GM23338 (cell line): ENCODE results near the gene OLFML3. TPM values are rescaled to one million over a fixed set of nuclear protein-coding genes. Genes with fewer than 3 reads are reported as not detected.
A peak's percentile ranks its signal among the peaks of the same experiment; 100 is the strongest.

Experiments
- ATAC-seq: fragments of 200-7000 bp; cut with Tn5 transposase; 3 replicates; pipeline ENCODE4 v1.9.1; 2020
- DNase-seq: peaks from one replicate; pipeline ENCODE4 v3.0.0-alpha.2; 2015; ENCODE audit warnings: low spot score
- H2AFZ ChIP-seq: fragments of 200-600 bp; sonication (generic); 2 replicates; pipeline ENCODE4 v1.8.0; 2016; ENCODE audit warnings: antibody characterized with exemption, mild to moderate bottlenecking, moderate library complexity
- H3F3A ChIP-seq: fragments of 200-600 bp; sonication (generic); replicated peaks from 2 replicates; pipeline ENCODE4 v1.8.0; 2017; ENCODE audit warnings: antibody characterized with exemption, mixed run types, low read depth
- H3K27ac ChIP-seq: fragments of 200-600 bp; sonication (generic); 2 replicates; pipeline ENCODE4 v1.6.1; 2016; ENCODE audit warnings: low read depth
- H3K27me3 ChIP-seq: fragments of 200-600 bp; sonication (generic); 2 replicates; pipeline ENCODE4 v1.8.0; 2016; ENCODE audit warnings: mild to moderate bottlenecking, mixed run types, moderate library complexity; ENCODE audit not compliant: insufficient read depth
- H3K36me3 ChIP-seq: fragments of 200-600 bp; sonication (generic); 2 replicates; pipeline ENCODE4 v1.8.0; 2016; ENCODE audit warnings: mild to moderate bottlenecking; ENCODE audit not compliant: insufficient read depth
- H3K4me1 ChIP-seq: fragments of 200-600 bp; sonication (generic); 2 replicates; pipeline ENCODE4 v1.8.0; 2016; ENCODE audit warnings: mild to moderate bottlenecking, moderate library complexity; ENCODE audit not compliant: insufficient read depth
- H3K4me2 ChIP-seq: fragments of 200-600 bp; sonication (generic); 2 replicates; pipeline ENCODE4 v1.7.1; 2017; ENCODE audit warnings: mixed run types
- H3K4me3 ChIP-seq: fragments of 200-600 bp; sonication (generic); 2 replicates; pipeline ENCODE4 v1.6.1; 2016; ENCODE audit warnings: mixed run types
- H3K79me2 ChIP-seq: fragments of 200-600 bp; sonication (generic); replicated peaks from 2 replicates; pipeline ENCODE4 v1.8.0; 2017; ENCODE audit warnings: mild to moderate bottlenecking; ENCODE audit not compliant: insufficient read depth
- H3K9me2 ChIP-seq: fragments of 200-600 bp; sonication (generic); 2 replicates; pipeline ENCODE4 v1.8.0; 2017; ENCODE audit not compliant: insufficient read depth
- H4K20me1 ChIP-seq: fragments of 200-600 bp; sonication (generic); replicated peaks from 2 replicates; pipeline ENCODE4 v1.8.0; 2017; ENCODE audit warnings: mild to moderate bottlenecking; ENCODE audit not compliant: insufficient read depth
- H3K27ac Mint-ChIP-seq: 2 replicates; pipeline ENCODE4 v1.8.0; 2020; ENCODE audit warnings: inconsistent platforms, mild to moderate bottlenecking, moderate library complexity, mixed read lengths
- H3K27me3 Mint-ChIP-seq: 3 replicates; pipeline ENCODE4 v1.8.0; 2022; ENCODE audit warnings: low read depth, mild to moderate bottlenecking, moderate library complexity, mixed read lengths, inconsistent platforms; ENCODE audit not compliant: insufficient read depth, poor library complexity
- H3K36me3 Mint-ChIP-seq: 3 replicates; pipeline ENCODE4 v1.8.0; 2021; ENCODE audit warnings: low read depth, mild to moderate bottlenecking, inconsistent platforms, moderate library complexity, mixed read lengths
- H3K4me1 Mint-ChIP-seq: 3 replicates; pipeline ENCODE4 v1.8.0; 2020; ENCODE audit warnings: mild to moderate bottlenecking, inconsistent platforms, mixed read lengths
- H3K4me3 Mint-ChIP-seq: 3 replicates; pipeline ENCODE4 v1.8.0; 2021; ENCODE audit warnings: moderate library complexity, mild to moderate bottlenecking, inconsistent platforms, mixed read lengths
- H3K9me3 Mint-ChIP-seq: 3 replicates; pipeline ENCODE4 v1.8.0; 2020; ENCODE audit warnings: moderate library complexity, mild to moderate bottlenecking, inconsistent platforms, mixed read lengths
- CREB1 ChIP-seq: fragments of 250-450 bp; sonication (Bioruptor Pico); IDR thresholded peaks from 2 replicates; pipeline ENCODE4 v1.5.0; 2020; ENCODE audit warnings: low read depth, mild to moderate bottlenecking, moderate library complexity
- EZH2 ChIP-seq: fragments of 200-600 bp; sonication (generic); IDR thresholded peaks from one replicate; pipeline ENCODE4 v1.8.0; 2017; ENCODE audit warnings: antibody characterized with exemption, mild to moderate bottlenecking, low read depth; ENCODE audit not compliant: unreplicated experiment
- JUNB ChIP-seq: IDR thresholded peaks from one replicate; pipeline ENCODE4 v1.6.1; 2016; ENCODE audit warnings: antibody characterized with exemption; ENCODE audit not compliant: unreplicated experiment
- NANOG ChIP-seq: IDR thresholded peaks from 2 replicates; pipeline ENCODE4 v1.6.1; 2016; ENCODE audit warnings: antibody characterized with exemption, borderline replicate concordance
- POLR2AphosphoS5 ChIP-seq: IDR thresholded peaks from 2 replicates; pipeline ENCODE4 v1.6.1; 2016; ENCODE audit warnings: antibody characterized with exemption, low read depth
- STAT1 ChIP-seq: IDR thresholded peaks from one replicate; pipeline ENCODE4 v1.6.1; 2016; ENCODE audit warnings: antibody characterized with exemption; ENCODE audit not compliant: unreplicated experiment
- ZNF114 ChIP-seq: fragments of 250-450 bp; sonication (Bioruptor Pico); IDR thresholded peaks from 2 replicates; pipeline ENCODE4 v1.5.0; 2020; ENCODE audit warnings: mild to moderate bottlenecking, moderate library complexity
- ZNF331 ChIP-seq: fragments of 250-450 bp; sonication (Bioruptor Pico); IDR thresholded peaks from 2 replicates; pipeline ENCODE4 v1.5.0; 2020; ENCODE audit warnings: low read depth, mild to moderate bottlenecking, moderate library complexity
- polyA plus RNA-seq: library from polyadenylated mRNA; unstranded; fragments of >200 nt; fragmentation: Nextera tagmentation; extraction: Ambion mirVana; gene quantifications from 2 replicates; pipeline ENCODE4 v1.2.1, GENCODE V29; 2016
- total RNA-seq: library from RNA; depleted of rRNA; stranded (reverse); fragments of >200 nt; shearing (Covaris generic); gene quantifications from 2 replicates; pipeline ENCODE4 v1.2.3, GENCODE V29; 2014
- TF ChIP-seq, protein P1 (sequence below): fragments of 250-450 bp; sonication (Bioruptor Pico); IDR thresholded peaks from 2 replicates; pipeline ENCODE4 v1.5.0; 2020; ENCODE audit warnings: mild to moderate bottlenecking, moderate library complexity
- TF ChIP-seq, protein P2 (sequence below): IDR thresholded peaks from 2 replicates; pipeline ENCODE4 v1.6.1; 2016; ENCODE audit warnings: antibody characterized with exemption
- TF ChIP-seq, protein P3 (sequence below): IDR thresholded peaks from one replicate; pipeline ENCODE4 v1.6.1; 2018; ENCODE audit warnings: antibody characterized with exemption; ENCODE audit not compliant: unreplicated experiment

OLFML3 gene
- total and polyA plus RNA-seq, 2 experiments from 2014 or later: 42.8 to 69.9 TPM

DNA sequence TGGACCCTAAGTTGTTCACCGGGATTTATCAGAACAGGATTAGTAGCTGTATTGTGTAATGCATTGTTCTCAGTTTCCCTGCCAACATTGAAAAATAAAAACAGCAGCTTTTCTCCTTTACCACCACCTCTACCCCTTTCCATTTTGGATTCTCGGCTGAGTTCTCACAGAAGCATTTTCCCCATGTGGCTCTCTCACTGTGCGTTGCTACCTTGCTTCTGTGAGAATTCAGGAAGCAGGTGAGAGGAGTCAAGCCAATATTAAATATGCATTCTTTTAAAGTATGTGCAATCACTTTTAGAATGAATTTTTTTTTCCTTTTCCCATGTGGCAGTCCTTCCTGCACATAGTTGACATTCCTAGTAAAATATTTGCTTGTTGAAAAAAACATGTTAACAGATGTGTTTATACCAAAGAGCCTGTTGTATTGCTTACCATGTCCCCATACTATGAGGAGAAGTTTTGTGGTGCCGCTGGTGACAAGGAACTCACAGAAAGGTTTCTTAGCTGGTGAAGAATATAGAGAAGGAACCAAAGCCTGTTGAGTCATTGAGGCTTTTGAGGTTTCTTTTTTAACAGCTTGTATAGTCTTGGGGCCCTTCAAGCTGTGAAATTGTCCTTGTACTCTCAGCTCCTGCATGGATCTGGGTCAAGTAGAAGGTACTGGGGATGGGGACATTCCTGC is 3.9 kb upstream of the OLFML3 start (continued):
- TF ChIP-seq ZNF331 (CRISPR knock-in tag) (no peak), EZH2 (no peak), JUNB (no peak), ZNF114 (no peak), CREB1 (CRISPR knock-in tag) (no peak), STAT1 (no peak), POLR2AphosphoS5 (no peak), NANOG (no peak)
- TF ChIP-seq, protein P1, sequence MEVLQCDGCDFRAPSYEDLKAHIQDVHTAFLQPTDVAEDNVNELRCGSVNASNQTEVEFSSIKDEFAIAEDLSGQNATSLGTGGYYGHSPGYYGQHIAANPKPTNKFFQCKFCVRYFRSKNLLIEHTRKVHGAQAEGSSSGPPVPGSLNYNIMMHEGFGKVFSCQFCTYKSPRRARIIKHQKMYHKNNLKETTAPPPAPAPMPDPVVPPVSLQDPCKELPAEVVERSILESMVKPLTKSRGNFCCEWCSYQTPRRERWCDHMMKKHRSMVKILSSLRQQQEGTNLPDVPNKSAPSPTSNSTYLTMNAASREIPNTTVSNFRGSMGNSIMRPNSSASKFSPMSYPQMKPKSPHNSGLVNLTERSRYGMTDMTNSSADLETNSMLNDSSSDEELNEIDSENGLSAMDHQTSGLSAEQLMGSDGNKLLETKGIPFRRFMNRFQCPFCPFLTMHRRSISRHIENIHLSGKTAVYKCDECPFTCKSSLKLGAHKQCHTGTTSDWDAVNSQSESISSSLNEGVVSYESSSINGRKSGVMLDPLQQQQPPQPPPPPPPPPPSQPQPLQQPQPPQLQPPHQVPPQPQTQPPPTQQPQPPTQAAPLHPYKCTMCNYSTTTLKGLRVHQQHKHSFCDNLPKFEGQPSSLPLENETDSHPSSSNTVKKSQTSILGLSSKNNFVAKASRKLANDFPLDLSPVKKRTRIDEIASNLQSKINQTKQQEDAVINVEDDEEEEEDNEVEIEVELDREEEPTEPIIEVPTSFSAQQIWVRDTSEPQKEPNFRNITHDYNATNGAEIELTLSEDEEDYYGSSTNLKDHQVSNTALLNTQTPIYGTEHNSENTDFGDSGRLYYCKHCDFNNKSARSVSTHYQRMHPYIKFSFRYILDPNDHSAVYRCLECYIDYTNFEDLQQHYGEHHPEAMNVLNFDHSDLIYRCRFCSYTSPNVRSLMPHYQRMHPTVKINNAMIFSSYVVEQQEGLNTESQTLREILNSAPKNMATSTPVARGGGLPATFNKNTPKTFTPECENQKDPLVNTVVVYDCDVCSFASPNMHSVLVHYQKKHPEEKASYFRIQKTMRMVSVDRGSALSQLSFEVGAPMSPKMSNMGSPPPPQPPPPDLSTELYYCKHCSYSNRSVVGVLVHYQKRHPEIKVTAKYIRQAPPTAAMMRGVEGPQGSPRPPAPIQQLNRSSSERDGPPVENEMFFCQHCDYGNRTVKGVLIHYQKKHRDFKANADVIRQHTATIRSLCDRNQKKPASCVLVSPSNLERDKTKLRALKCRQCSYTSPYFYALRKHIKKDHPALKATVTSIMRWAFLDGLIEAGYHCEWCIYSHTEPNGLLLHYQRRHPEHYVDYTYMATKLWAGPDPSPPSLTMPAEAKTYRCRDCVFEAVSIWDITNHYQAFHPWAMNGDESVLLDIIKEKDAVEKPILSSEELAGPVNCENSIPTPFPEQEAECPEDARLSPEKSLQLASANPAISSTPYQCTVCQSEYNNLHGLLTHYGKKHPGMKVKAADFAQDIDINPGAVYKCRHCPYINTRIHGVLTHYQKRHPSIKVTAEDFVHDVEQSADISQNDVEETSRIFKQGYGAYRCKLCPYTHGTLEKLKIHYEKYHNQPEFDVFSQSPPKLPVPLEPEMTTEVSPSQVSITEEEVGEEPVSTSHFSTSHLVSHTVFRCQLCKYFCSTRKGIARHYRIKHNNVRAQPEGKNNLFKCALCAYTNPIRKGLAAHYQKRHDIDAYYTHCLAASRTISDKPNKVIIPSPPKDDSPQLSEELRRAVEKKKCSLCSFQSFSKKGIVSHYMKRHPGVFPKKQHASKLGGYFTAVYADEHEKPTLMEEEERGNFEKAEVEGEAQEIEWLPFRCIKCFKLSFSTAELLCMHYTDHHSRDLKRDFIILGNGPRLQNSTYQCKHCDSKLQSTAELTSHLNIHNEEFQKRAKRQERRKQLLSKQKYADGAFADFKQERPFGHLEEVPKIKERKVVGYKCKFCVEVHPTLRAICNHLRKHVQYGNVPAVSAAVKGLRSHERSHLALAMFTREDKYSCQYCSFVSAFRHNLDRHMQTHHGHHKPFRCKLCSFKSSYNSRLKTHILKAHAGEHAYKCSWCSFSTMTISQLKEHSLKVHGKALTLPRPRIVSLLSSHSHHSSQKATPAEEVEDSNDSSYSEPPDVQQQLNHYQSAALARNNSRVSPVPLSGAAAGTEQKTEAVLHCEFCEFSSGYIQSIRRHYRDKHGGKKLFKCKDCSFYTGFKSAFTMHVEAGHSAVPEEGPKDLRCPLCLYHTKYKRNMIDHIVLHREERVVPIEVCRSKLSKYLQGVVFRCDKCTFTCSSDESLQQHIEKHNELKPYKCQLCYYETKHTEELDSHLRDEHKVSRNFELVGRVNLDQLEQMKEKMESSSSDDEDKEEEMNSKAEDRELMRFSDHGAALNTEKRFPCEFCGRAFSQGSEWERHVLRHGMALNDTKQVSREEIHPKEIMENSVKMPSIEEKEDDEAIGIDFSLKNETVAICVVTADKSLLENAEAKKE (CRISPR knock-in tag): no peak

DNA sequence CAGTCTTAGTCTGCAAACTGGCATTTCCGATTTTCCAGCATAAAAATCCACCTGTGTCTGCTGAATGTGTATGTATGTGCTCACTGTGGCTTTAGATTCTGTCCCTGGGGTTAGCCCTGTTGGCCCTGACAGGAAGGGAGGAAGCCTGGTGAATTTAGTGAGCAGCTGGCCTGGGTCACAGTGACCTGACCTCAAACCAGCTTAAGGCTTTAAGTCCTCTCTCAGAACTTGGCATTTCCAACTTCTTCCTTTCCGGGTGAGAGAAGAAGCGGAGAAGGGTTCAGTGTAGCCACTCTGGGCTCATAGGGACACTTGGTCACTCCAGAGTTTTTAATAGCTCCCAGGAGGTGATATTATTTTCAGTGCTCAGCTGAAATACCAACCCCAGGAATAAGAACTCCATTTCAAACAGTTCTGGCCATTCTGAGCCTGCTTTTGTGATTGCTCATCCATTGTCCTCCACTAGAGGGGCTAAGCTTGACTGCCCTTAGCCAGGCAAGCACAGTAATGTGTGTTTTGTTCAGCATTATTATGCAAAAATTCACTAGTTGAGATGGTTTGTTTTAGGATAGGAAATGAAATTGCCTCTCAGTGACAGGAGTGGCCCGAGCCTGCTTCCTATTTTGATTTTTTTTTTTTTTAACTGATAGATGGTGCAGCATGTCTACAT is 2.5 kb upstream of the OLFML3 start:
- peaks cover 40% of the 10 kb centered on the region for H3K36me3 Mint-ChIP-seq
- peaks cover 15% of the 10 kb centered on the region for H3K27me3 Mint-ChIP-seq
- Histone ChIP-seq H4K20me1 (no peaks in the 10 kb centered on the region), H3K79me2 (peaks cover 10% of the 10 kb centered on the region; the same call in 1 of the 2 replicates), H3K27ac (peak overlapping the region; percentile 83), H3K4me2 (peak overlapping the region; percentile 64), H3K9me2 (no peaks in the 10 kb centered on the region), H3K27me3 (no peaks in the 10 kb centered on the region), H3K4me1 (peaks cover 53% of the 10 kb centered on the region), H2AFZ (no peak overlapping the region), H3K4me3 (peak overlapping the region; percentile 5), H3F3A (no peaks in the 10 kb centered on the region; the same call in 1 of the 2 replicates), H3K36me3 (peaks cover 16% of the 10 kb centered on the region)
- peaks cover 63% of the 10 kb centered on the region for H3K4me1 Mint-ChIP-seq
- ATAC-seq (peak; percentile 48), DNase-seq (peak; percentile 79)
- H3K9me3 Mint-ChIP-seq: no peaks in the 10 kb centered on the region
- peak overlapping the region; percentile 41; the same call in 1 of the 3 replicates for H3K4me3 Mint-ChIP-seq
- peak overlapping the region; percentile 62 for H3K27ac Mint-ChIP-seq
- TF ChIP-seq ZNF114 (no peak), JUNB (no peak)
- TF ChIP-seq, protein P2, sequence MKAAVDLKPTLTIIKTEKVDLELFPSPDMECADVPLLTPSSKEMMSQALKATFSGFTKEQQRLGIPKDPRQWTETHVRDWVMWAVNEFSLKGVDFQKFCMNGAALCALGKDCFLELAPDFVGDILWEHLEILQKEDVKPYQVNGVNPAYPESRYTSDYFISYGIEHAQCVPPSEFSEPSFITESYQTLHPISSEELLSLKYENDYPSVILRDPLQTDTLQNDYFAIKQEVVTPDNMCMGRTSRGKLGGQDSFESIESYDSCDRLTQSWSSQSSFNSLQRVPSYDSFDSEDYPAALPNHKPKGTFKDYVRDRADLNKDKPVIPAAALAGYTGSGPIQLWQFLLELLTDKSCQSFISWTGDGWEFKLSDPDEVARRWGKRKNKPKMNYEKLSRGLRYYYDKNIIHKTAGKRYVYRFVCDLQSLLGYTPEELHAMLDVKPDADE: no peak
- TF ChIP-seq, protein P3, sequence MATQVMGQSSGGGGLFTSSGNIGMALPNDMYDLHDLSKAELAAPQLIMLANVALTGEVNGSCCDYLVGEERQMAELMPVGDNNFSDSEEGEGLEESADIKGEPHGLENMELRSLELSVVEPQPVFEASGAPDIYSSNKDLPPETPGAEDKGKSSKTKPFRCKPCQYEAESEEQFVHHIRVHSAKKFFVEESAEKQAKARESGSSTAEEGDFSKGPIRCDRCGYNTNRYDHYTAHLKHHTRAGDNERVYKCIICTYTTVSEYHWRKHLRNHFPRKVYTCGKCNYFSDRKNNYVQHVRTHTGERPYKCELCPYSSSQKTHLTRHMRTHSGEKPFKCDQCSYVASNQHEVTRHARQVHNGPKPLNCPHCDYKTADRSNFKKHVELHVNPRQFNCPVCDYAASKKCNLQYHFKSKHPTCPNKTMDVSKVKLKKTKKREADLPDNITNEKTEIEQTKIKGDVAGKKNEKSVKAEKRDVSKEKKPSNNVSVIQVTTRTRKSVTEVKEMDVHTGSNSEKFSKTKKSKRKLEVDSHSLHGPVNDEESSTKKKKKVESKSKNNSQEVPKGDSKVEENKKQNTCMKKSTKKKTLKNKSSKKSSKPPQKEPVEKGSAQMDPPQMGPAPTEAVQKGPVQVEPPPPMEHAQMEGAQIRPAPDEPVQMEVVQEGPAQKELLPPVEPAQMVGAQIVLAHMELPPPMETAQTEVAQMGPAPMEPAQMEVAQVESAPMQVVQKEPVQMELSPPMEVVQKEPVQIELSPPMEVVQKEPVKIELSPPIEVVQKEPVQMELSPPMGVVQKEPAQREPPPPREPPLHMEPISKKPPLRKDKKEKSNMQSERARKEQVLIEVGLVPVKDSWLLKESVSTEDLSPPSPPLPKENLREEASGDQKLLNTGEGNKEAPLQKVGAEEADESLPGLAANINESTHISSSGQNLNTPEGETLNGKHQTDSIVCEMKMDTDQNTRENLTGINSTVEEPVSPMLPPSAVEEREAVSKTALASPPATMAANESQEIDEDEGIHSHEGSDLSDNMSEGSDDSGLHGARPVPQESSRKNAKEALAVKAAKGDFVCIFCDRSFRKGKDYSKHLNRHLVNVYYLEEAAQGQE: no peak
